Endometrial microvascular endothelial cells (primary cell): Measurements from ENCODE around the gene NCOR2. TPM values are rescaled to one million over a fixed set of nuclear protein-coding genes. Genes with fewer than 3 reads are reported as not detected.

Experiments
- in situ Hi-C: cut with HindIII; loops from 2 replicates; pipeline ENCODE4 v1.10.0; 2017; ENCODE audit warnings: low sequenced_read_pairs, low pct_unique_long_range_greater_than_20kb; ENCODE audit errors: inconsistent ontology term
- total RNA-seq: library from RNA; depleted of rRNA; stranded (reverse); fragments of >200 nt; gene quantifications from one replicate; pipeline ENCODE4 v1.2.3, GENCODE V29; 2015; ENCODE audit errors: inconsistent ontology term

Gene NCOR2
- total RNA-seq, 1 donor from 2014 or later: 121 TPM

GRCh38 chr12:124581307-124582107 is 14.1 kb upstream of the NCOR2 start:
- in situ Hi-C loops: no loop called here

GRCh38 chr12:124579921-124580517 is 12.6 kb upstream of the NCOR2 start:
- in situ Hi-C loops: loop anchor here (10.0 kb wide), 1 partner anchor 105 kb away; no protein-coding TSS in a partner anchor

- in situ Hi-C loops: loop anchor here (10.0 kb wide), 1 partner anchor 106 kb away; no protein-coding TSS in a partner anchor
Measured at GRCh38 chr12:124578854-124579253, 11.4 kb upstream of the NCOR2 start.

- in situ Hi-C loops: loop anchor here (10.0 kb wide), 1 partner anchor 106 kb away; no protein-coding TSS in a partner anchor
Measured at GRCh38 chr12:124578445-124578844, 11.0 kb upstream of the NCOR2 start.

- in situ Hi-C loops: loop anchor here (10.0 kb wide), 1 partner anchor 107 kb away; no protein-coding TSS in a partner anchor
Measured at GRCh38 chr12:124577986-124578385, 10.6 kb upstream of the NCOR2 start.

- in situ Hi-C loops: loop anchor here (10.0 kb wide), 1 partner anchor 107 kb away; no protein-coding TSS in a partner anchor
Measured at GRCh38 chr12:124577374-124577773, 10.0 kb upstream of the NCOR2 start.

- in situ Hi-C loops: loop anchor here (10.0 kb wide), 1 partner anchor 109 kb away; no protein-coding TSS in a partner anchor
Measured at GRCh38 chr12:124576061-124576650, 8.7 kb upstream of the NCOR2 start.

- in situ Hi-C loops: loop anchor here (10.0 kb wide), 1 partner anchor 111 kb away; no protein-coding TSS in a partner anchor
Measured at GRCh38 chr12:124573839-124574786, 6.7 kb upstream of the NCOR2 start.

GRCh38 chr12:124571556-124571955 is 4.1 kb upstream of the NCOR2 start:
- in situ Hi-C loops: loop anchor here (10.0 kb wide), 1 partner anchor 113 kb away; no protein-coding TSS in a partner anchor

- in situ Hi-C loops: loop anchor here (10.0 kb wide), 1 partner anchor 114 kb away; no protein-coding TSS in a partner anchor
Measured at GRCh38 chr12:124570810-124571209, 3.4 kb upstream of the NCOR2 start.

GRCh38 chr12:124569375-124570148 is 2.1 kb upstream of the NCOR2 start:
- in situ Hi-C loops: loop anchor here (10.0 kb wide), 1 partner anchor 115 kb away; no protein-coding TSS in a partner anchor

GRCh38 chr12:124568431-124569374 is 1.3 kb upstream of the NCOR2 start:
- in situ Hi-C loops: no loop called here

GRCh38 chr12:124567673-124568373 is 411 bp upstream of the NCOR2 start:
- in situ Hi-C loops: no loop called here

GRCh38 chr12:124566161-124566996 is 1.0 kb downstream of the NCOR2 start:
- in situ Hi-C loops: no loop called here

- in situ Hi-C loops: no loop called here
Measured at GRCh38 chr12:124565656-124566160, 1.7 kb downstream of the NCOR2 start.
